ENCODE data around the gene KCNJ16. TPM values are rescaled to one million over a fixed set of nuclear protein-coding genes. Genes with fewer than 3 reads are reported as not detected.

KCNJ16 gene
- total RNA-seq, 1 donor: not detected

DNA sequence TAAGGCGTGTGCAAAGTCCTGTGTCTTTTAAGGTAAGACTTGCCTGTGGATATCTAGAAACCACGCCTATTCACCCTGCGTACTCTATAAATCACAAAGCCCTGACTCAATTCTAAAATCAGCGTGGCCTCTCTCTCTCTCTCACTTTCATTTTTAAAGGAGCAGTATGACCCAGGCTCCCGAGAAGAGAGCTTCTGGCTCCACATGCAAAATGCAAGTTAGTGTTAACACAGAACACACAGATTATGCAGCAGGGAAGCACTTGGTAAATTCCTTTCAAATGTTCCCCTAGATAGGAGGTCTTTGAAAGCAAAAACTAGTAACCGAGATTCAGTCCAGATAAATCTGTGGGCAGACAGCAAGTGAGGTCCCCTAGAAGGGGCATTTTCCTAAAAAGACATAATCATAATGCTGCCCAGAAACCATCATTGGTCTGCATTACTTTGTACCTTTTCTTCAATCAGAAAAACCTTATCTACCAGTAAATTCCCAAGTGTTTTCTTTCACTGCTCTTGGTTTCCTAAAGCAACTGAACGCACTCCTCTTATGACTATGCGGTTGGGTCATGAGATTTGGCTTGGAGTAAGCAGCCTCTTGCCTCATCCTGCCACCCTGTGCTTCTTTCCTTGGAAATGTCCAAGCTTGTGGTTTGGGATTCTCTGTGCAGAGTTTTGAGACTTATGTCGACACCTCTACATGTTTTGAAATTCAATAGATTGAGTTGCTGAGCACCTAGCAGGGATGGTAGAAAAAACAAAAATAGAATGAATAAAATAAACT is 62.6 kb downstream of the KCNJ16 start:
- peak overlapping the region; percentile 45 for H3K4me3 ChIP-seq (ENCODE audit: low read depth, low read length)
- peak; percentile 98 for DNase-seq (ENCODE audit: low read depth)
- TF ChIP-seq, protein P1, sequence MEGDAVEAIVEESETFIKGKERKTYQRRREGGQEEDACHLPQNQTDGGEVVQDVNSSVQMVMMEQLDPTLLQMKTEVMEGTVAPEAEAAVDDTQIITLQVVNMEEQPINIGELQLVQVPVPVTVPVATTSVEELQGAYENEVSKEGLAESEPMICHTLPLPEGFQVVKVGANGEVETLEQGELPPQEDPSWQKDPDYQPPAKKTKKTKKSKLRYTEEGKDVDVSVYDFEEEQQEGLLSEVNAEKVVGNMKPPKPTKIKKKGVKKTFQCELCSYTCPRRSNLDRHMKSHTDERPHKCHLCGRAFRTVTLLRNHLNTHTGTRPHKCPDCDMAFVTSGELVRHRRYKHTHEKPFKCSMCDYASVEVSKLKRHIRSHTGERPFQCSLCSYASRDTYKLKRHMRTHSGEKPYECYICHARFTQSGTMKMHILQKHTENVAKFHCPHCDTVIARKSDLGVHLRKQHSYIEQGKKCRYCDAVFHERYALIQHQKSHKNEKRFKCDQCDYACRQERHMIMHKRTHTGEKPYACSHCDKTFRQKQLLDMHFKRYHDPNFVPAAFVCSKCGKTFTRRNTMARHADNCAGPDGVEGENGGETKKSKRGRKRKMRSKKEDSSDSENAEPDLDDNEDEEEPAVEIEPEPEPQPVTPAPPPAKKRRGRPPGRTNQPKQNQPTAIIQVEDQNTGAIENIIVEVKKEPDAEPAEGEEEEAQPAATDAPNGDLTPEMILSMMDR (IDR thresholded peaks at IDR 0.05; ENCODE audit: insufficient read depth, low read depth, low read length): no peak

DNA sequence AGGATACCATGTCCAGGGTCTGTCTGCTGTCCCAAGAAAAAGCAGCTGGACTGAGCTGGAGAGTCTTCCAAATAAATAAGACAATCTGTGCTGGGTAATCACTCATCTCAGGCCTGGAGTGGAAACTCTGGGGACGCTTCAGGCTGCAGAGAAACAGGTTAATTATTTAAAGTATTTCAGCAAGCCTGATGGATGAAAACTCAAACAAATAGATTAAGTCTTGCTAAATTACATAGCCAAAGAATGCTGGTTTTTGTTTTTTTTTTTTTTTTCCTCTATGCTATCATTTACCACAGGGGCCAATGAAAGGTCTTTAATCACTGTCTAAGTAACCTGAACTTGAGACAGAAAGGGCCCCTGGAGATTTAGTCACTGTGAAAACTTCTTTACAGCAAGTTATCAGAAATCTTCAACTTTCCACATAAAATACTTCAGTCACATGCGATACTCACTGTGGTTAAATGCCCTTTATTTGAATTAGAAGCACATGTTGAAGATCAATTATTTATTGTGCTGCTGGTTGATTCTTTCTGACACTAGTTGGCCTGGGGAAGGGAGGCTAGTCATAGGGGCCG is 63.4 kb downstream of the KCNJ16 start:
- H3K4me3 ChIP-seq (ENCODE audit: low read depth, low read length): no peak overlapping the region
- TF ChIP-seq, protein P1 (IDR thresholded peaks at IDR 0.05; ENCODE audit: insufficient read depth, low read depth, low read length): no peak
- peak; percentile 5 for DNase-seq (ENCODE audit: low read depth)

DNA sequence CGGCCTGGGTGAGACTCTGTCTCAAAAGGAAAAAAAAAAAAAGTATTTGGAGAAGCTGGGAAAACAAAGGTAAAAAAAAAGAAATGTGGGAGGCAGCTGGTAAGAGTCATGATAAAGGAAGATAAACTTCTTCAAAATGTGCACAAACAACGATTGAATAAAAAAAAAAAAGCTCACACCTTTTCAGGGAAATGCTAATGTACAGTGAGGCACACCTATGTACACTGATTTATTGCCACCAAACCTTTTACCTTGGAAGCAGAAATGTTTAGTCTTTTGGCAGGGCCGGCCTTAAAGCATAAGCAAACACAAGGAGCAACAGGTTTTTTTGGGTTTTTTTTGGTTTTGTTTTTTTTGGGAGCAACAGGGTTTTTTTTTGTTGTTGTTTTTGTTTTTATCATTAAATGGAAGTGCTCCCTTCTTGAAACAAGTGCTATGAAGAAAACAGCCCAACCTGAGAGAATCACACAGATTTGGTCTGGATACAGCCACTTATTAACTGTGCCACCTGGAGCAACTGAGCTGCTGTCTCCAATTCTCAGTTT is 64.5 kb downstream of the KCNJ16 start:
- TF ChIP-seq, protein P1 (IDR thresholded peaks at IDR 0.05; ENCODE audit: insufficient read depth, low read depth, low read length): no peak
- H3K4me3 ChIP-seq (ENCODE audit: low read depth, low read length): no peak overlapping the region
- DNase-seq (ENCODE audit: low read depth): no peak

DNA sequence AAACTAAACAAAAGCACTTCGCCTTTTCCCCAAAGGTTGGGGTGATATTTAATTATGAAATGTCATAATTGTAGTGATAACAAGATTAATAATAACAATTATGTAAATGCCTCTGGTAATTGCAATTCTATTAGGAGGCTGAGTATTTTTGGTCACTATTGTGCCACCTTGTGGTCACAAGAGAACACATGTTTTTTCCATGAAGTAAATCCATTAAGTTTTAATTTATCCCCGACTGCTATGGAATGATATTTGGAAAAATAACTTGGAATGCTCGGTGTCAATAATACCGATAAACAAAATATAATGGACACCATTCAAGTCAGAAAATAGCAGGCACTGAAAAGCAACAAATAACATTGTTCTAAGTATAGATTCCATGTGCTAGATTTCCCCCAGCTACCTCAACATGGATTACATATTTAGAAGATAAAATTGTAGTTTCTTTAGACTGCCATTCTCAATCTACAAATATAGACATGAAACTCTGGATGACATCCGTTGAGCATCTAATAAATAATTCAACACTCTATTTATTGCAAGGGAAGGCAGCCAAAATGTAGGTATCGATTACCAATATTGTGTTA is 69.3 kb downstream of the KCNJ16 start:
- H3K4me3 ChIP-seq (ENCODE audit: low read depth, low read length): no peak overlapping the region
- TF ChIP-seq, protein P1 (IDR thresholded peaks at IDR 0.05; ENCODE audit: insufficient read depth, low read depth, low read length): peak; percentile 61
- peak; percentile 64 for DNase-seq (ENCODE audit: low read depth)

DNA sequence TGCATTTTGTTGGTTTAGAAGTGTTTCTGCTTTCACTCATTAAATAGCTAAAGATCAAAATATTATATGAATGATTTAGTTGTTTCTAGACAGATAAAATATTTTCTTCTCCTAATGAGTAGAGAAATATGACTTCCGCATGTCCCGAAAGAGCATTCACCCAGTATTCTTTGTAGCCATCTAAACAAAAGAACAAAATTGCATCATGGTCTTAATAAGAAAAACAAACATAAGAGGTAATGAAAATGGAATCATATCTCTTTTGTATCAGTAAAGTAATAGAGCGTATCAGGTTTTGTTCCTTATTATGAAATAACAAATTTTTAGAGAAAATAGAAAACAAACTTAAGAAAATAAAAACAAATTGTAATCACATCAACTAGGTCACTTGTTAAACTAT is 78.2 kb downstream of the KCNJ16 start:
- TF ChIP-seq, protein P1 (IDR thresholded peaks at IDR 0.05; ENCODE audit: insufficient read depth, low read depth, low read length): no peak
- DNase-seq (ENCODE audit: low read depth): no peak
- no peak overlapping the region for H3K4me3 ChIP-seq (ENCODE audit: low read depth, low read length)

DNA sequence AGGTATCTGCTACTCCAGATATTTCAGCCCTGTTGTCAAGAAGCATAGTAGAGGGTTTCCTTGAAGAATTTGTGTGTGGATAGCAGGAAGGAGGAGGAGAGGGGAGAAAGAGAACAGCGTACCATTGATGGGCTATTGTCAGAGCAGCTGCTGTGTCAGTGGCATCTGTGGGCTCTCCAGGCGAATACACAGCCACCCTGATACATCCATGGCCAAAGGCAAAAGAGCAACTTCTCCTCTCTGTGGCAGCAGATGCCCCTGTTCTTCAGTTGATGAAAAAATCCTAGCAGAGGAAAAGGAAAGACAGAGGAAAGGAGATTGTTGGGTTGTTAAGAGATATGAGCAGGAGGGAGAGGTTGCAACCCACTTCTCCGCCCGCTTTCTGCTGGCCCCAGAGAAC is 82.1 kb downstream of the KCNJ16 start:
- no peak for DNase-seq (ENCODE audit: low read depth)
- TF ChIP-seq, protein P1 (IDR thresholded peaks at IDR 0.05; ENCODE audit: insufficient read depth, low read depth, low read length): no peak
- no peak overlapping the region for H3K4me3 ChIP-seq (ENCODE audit: low read depth, low read length)
